PC-3 (cell line): ENCODE measurements around the gene PSMD2. TPM values are rescaled to one million over a fixed set of nuclear protein-coding genes. Genes with fewer than 3 reads are reported as not detected.

Experiments used
- ATAC-seq: fragments of 200-7000 bp; cut with Tn5 transposase; 2 replicates; pipeline ENCODE4 v1.9.1; 2020; ENCODE audit warnings: mild to moderate bottlenecking, moderate library complexity
- BruUV-seq: library from RNA; stranded (reverse); fragments of 400-500 nt; replicated peaks from 2 replicates; lab custom pipeline; 2021; lab: Mats Ljungman, UMichigan
- CTCF ChIA-PET: fragments of 300-600 bp; sonication (Branson Sonifier 250); formaldehyde crosslinking; loops from one replicate; lab custom pipeline; 2022; ENCODE audit warnings: antibody characterized with exemption; lab: Charles Lee
- POLR2A ChIA-PET: fragments of 300-600 bp; sonication (Branson Sonifier 250); formaldehyde crosslinking; loops from one replicate; lab custom pipeline; 2022; ENCODE audit warnings: antibody characterized with exemption; ENCODE audit not compliant: unreplicated experiment; lab: Charles Lee
- DNase-seq: peaks from one replicate; pipeline ENCODE4 v3.0.0-alpha.2; 2015
- H2AFZ ChIP-seq: fragments of 300-600 bp; sonication (generic); 2 replicates; pipeline ENCODE4 v1.6.0; 2016; ENCODE audit warnings: antibody characterized with exemption, low read length
- H3F3A ChIP-seq: fragments of 300-600 bp; sonication (generic); one replicate; pipeline ENCODE4 v1.6.0; 2017; ENCODE audit warnings: antibody characterized with exemption, low read length, control low read depth, mild to moderate bottlenecking; ENCODE audit not compliant: unreplicated experiment
- H3K27ac ChIP-seq: fragments of 300-600 bp; sonication (generic); 2 replicates; pipeline ENCODE4 v1.5.1; 2016; ENCODE audit warnings: mild to moderate bottlenecking, low read length
- H3K27me3 ChIP-seq: fragments of 300-600 bp; sonication (generic); 2 replicates; pipeline ENCODE4 v1.6.1; 2016; ENCODE audit warnings: low read length, mixed read lengths
- H3K36me3 ChIP-seq: fragments of 300-600 bp; sonication (generic); 2 replicates; pipeline ENCODE4 v1.6.1; 2016; ENCODE audit warnings: low read depth, mixed run types, low read length, mixed read lengths
- H3K4me1 ChIP-seq: fragments of 300-600 bp; sonication (generic); 2 replicates; pipeline ENCODE4 v1.5.1; 2016; ENCODE audit warnings: low read length; ENCODE audit not compliant: insufficient read depth
- H3K4me2 ChIP-seq: fragments of 300-600 bp; sonication (generic); 2 replicates; pipeline ENCODE4 v1.6.0; 2016; ENCODE audit warnings: low read length
- H3K4me3 ChIP-seq: fragments of 300-600 bp; sonication (generic); 2 replicates; pipeline ENCODE4 v1.5.1; 2016; ENCODE audit warnings: mild to moderate bottlenecking, low read length, mixed read lengths
- H3K79me2 ChIP-seq: fragments of 300-600 bp; sonication (generic); 2 replicates; pipeline ENCODE4 v1.6.1; 2017; ENCODE audit warnings: low read length, mixed read lengths
- H3K9ac ChIP-seq: fragments of 300-600 bp; sonication (generic); 2 replicates; pipeline ENCODE4 v1.6.0; 2016; ENCODE audit warnings: mild to moderate bottlenecking, low read length
- H3K9me2 ChIP-seq: fragments of 300-600 bp; sonication (generic); replicated peaks from 2 replicates; pipeline ENCODE4 v1.6.1; 2016; ENCODE audit warnings: mixed run types, low read length, mixed read lengths
- H3K9me3 ChIP-seq: fragments of 300-600 bp; sonication (generic); 2 replicates; pipeline ENCODE4 v1.6.1; 2016; ENCODE audit warnings: low read length, mixed read lengths
- H4K20me1 ChIP-seq: fragments of 300-600 bp; sonication (generic); 2 replicates; pipeline ENCODE4 v1.6.1; 2016; ENCODE audit warnings: low read length, mixed read lengths
- EZH2 ChIP-seq: fragments of 300-600 bp; sonication (generic); IDR thresholded peaks from one replicate; pipeline ENCODE4 v1.6.1; 2017; ENCODE audit warnings: antibody characterized with exemption, mild to moderate bottlenecking, low read length; ENCODE audit not compliant: unreplicated experiment
- EZH2phosphoT487 ChIP-seq: fragments of 300-600 bp; sonication (generic); IDR thresholded peaks from 2 replicates; pipeline ENCODE4 v1.6.1; 2018; ENCODE audit warnings: mild to moderate bottlenecking, antibody characterized with exemption, low read length, borderline replicate concordance
- intact Hi-C: fragments of 100-400 bp; cut with micrococcal nuclease; formaldehyde crosslinking; loops from 2 replicates; pipeline ENCODE4 v1.9.0; 2023
- total RNA-seq: library from RNA; depleted of rRNA; stranded (reverse); fragments of >200 nt; gene quantifications from 2 replicates; pipeline ENCODE4 v1.2.3, GENCODE V29; 2014
- TF ChIP-seq, protein P1 (sequence below): fragments of 300-600 bp; sonication (generic); conservative IDR thresholded peaks from 2 replicates; pipeline ENCODE4 v1.5.1; 2017; ENCODE audit warnings: antibody characterized with exemption, low read depth, mild to moderate bottlenecking, low read length

The PSMD2 gene
- total RNA-seq, 1 experiment from 2014 or later = 1,057 TPM

DNA sequence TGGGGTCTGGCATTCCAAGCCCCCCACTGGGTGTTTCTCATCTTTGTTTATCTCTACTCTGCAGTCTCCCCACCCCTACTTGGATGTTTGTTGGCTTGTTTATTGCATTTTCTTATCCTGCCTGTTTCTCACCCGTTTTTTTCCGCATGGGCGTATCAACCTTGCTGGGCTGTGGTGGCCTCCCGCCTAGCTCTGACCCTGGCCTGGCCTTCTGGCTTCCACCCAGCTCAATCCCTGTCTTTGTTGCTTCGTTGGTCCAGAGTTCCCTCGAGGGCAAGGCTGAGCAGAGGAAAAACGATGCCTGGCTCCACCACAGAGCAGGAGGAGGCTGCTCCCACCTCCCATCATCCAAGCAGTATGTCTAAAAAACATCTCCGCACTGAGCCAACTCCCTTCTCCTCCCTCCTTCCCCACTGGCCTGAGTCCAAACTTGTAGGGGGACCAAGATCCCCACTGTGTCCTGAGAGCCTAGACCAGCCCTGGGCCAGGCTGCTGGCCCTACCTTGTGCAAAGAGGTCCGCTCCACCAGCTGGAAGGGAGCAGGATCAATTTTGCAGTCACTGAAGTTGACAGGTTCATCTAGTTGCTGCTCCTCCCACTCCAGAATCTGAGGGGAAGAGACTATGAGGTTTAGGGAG, 52.6 kb downstream of the PSMD2 start:
- Histone ChIP-seq H2AFZ (no peak overlapping the region), H3F3A (no peaks in the 10 kb centered on the region), H3K4me1 (no peaks in the 10 kb centered on the region), H3K27me3 (no peaks in the 10 kb centered on the region), H3K4me2 (no peak overlapping the region), H3K27ac (no peak overlapping the region), H3K9ac (no peak overlapping the region), H3K9me2 (no peaks in the 10 kb centered on the region), H3K79me2 (no peaks in the 10 kb centered on the region), H4K20me1 (no peaks in the 10 kb centered on the region), H3K36me3 (peaks cover 9% of the 10 kb centered on the region; the same call in 1 of the 2 replicates), H3K9me3 (no peaks in the 10 kb centered on the region), H3K4me3 (no peak overlapping the region)
- TF ChIP-seq EZH2 = no peak
- TF ChIP-seq EZH2phosphoT487 = no peak
- TF ChIP-seq, protein P1, sequence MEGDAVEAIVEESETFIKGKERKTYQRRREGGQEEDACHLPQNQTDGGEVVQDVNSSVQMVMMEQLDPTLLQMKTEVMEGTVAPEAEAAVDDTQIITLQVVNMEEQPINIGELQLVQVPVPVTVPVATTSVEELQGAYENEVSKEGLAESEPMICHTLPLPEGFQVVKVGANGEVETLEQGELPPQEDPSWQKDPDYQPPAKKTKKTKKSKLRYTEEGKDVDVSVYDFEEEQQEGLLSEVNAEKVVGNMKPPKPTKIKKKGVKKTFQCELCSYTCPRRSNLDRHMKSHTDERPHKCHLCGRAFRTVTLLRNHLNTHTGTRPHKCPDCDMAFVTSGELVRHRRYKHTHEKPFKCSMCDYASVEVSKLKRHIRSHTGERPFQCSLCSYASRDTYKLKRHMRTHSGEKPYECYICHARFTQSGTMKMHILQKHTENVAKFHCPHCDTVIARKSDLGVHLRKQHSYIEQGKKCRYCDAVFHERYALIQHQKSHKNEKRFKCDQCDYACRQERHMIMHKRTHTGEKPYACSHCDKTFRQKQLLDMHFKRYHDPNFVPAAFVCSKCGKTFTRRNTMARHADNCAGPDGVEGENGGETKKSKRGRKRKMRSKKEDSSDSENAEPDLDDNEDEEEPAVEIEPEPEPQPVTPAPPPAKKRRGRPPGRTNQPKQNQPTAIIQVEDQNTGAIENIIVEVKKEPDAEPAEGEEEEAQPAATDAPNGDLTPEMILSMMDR = no peak
- BruUV-seq = no TSS peak
- POLR2A ChIA-PET = interaction anchor here (0.6 kb wide), 1 partner anchor 36 kb away, joined by 19 read pairs; no protein-coding TSS in a partner anchor
- no peak for DNase-seq
- CTCF ChIA-PET = no interaction called here
- intact Hi-C loops = no loop called here
- no peak for ATAC-seq

DNA sequence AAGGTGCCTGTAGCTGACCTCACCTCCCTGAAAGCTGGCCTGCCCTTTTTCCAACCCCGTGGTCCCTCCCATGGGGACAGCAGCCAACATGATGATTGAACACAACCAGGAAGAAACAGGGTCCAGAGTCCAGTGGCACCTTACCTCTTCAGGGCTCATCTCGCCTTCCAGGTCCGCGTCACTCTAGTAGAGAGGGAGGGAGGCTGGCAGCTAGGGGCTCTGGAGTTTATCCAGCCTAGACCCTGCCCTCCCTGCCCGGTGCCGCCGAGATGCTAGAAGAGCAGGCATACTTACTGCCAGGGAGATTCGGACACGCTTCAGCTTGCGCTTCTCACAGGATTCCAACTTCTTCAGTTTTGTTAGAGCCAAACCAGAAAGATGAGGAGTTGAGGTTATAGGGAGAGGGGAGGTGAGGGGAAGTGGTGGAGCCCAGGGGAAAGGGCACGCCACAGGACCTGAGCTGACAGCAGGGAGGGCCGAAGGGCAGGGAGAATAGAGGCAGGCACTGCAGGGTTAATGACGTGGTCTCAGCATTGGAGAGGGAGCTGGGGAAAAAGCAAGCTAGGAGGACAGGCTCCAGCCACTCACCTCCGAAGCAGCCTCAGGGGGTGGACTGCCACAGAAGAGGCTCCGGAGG, 53.2 kb downstream of the PSMD2 start:
- ATAC-seq = no peak
- no peaks in the 10 kb centered on the region for H3K79me2 ChIP-seq
- intact Hi-C loops = no loop called here
- H3K9ac ChIP-seq = no peak overlapping the region
- no peaks in the 10 kb centered on the region for H3F3A ChIP-seq
- H2AFZ ChIP-seq = no peak overlapping the region
- ChIA-PET CTCF (interaction anchor here (0.5 kb wide), 1 partner anchor 33 kb away, joined by 4 read pairs; no protein-coding TSS in a partner anchor), POLR2A (no interaction called here)
- TF ChIP-seq EZH2phosphoT487 = no peak
- TF ChIP-seq, protein P1 = no peak
- TF ChIP-seq EZH2 = no peak
- peaks cover 9% of the 10 kb centered on the region; the same call in 1 of the 2 replicates for H3K36me3 ChIP-seq
- H3K4me3 ChIP-seq = no peak overlapping the region
- BruUV-seq = no TSS peak
- H3K27ac ChIP-seq = no peak overlapping the region
- H3K9me3 ChIP-seq = no peaks in the 10 kb centered on the region
- no peaks in the 10 kb centered on the region for H3K9me2 ChIP-seq
- DNase-seq = no peak
- H3K4me2 ChIP-seq = no peak overlapping the region
- no peaks in the 10 kb centered on the region for H4K20me1 ChIP-seq
- H3K27me3 ChIP-seq = no peaks in the 10 kb centered on the region
- H3K4me1 ChIP-seq = no peaks in the 10 kb centered on the region
